ENCODE results near the gene KIAA0753. TPM values are rescaled to one million over a fixed set of nuclear protein-coding genes. Genes with fewer than 3 reads are reported as not detected.

KIAA0753 gene
- total RNA-seq, 6 donors from 2014 or later: 12.4 to 58.7 (median 19.7) TPM

GRCh38 chr17:6626616-6627015, 13.9 kb downstream of the KIAA0753 start:
- TF ChIP-seq POLR2A (IDR thresholded peaks at IDR 0.05): no peak
- TF ChIP-seq POLR2AphosphoS5 (IDR thresholded peaks at IDR 0.05): no peak
- Histone ChIP-seq H3K4me1 (no peaks in the 10 kb centered on the region), H3K27ac (no peak overlapping the region), H3K27me3 (no peaks in the 10 kb centered on the region), H3K9me3 (no peaks in the 10 kb centered on the region), H3K36me3 (peaks cover 0 to 78% (median 31%) of the 10 kb centered on the region in 4 donors), H3K4me3 (no peak overlapping the region)
- DNase-seq (no peak), ATAC-seq (ENCODE audit: low FRiP score in 2 of 2) (no peak)
- 99% methylated on average over 6 of the region's 6 CpGs for WGBS, 2 donors

- WGBS, 2 donors: 94 to 96% methylated on average over 3 of the region's 3 CpGs
- no peak for ATAC-seq (ENCODE audit: low FRiP score in 2 of 2)
- TF ChIP-seq EP300 (IDR thresholded peaks at IDR 0.05) (no peak), POLR2A (IDR thresholded peaks at IDR 0.05) (no peak), POLR2AphosphoS5 (IDR thresholded peaks at IDR 0.05) (no peak)
- TF ChIP-seq, protein P1, sequence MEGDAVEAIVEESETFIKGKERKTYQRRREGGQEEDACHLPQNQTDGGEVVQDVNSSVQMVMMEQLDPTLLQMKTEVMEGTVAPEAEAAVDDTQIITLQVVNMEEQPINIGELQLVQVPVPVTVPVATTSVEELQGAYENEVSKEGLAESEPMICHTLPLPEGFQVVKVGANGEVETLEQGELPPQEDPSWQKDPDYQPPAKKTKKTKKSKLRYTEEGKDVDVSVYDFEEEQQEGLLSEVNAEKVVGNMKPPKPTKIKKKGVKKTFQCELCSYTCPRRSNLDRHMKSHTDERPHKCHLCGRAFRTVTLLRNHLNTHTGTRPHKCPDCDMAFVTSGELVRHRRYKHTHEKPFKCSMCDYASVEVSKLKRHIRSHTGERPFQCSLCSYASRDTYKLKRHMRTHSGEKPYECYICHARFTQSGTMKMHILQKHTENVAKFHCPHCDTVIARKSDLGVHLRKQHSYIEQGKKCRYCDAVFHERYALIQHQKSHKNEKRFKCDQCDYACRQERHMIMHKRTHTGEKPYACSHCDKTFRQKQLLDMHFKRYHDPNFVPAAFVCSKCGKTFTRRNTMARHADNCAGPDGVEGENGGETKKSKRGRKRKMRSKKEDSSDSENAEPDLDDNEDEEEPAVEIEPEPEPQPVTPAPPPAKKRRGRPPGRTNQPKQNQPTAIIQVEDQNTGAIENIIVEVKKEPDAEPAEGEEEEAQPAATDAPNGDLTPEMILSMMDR (IDR thresholded peaks at IDR 0.05): no peak
- Histone ChIP-seq H3K27ac (no peak overlapping the region), H3K9me3 (no peaks in the 10 kb centered on the region), H3K4me3 (no peak overlapping the region), H3K4me1 (no peaks in the 10 kb centered on the region), H3K36me3 (peaks cover 0 to 73% (median 29%) of the 10 kb centered on the region in 4 donors), H3K27me3 (no peaks in the 10 kb centered on the region)
- no peak for DNase-seq
These were observed 16.6 kb downstream of the KIAA0753 start for GRCh38 chr17:6623941-6624340.

- H3K27ac ChIP-seq: no peak overlapping the region
- no peaks in the 10 kb centered on the region for H3K9me3 ChIP-seq
- TF ChIP-seq, protein P1 (IDR thresholded peaks at IDR 0.05): no peak
- TF ChIP-seq EP300 (IDR thresholded peaks at IDR 0.05) (no peak), POLR2A (IDR thresholded peaks at IDR 0.05) (no peak), POLR2AphosphoS5 (IDR thresholded peaks at IDR 0.05) (no peak)
- no peaks in the 10 kb centered on the region for H3K4me1 ChIP-seq
- DNase-seq: no peak
- no peak overlapping the region for H3K4me3 ChIP-seq
- H3K27me3 ChIP-seq: no peaks in the 10 kb centered on the region
- WGBS, 2 donors: 96 to 98% methylated on average over 4 of the region's 4 CpGs
- no peak for ATAC-seq (ENCODE audit: low FRiP score in 2 of 2)
- peaks cover 19 to 62% (median 36%) of the 10 kb centered on the region in 4 donors for H3K36me3 ChIP-seq
These were observed 29.3 kb downstream of the KIAA0753 start for GRCh38 chr17:6611231-6611630.

- no peak for TF ChIP-seq POLR2A (IDR thresholded peaks at IDR 0.05)
- no peak for TF ChIP-seq POLR2AphosphoS5 (IDR thresholded peaks at IDR 0.05)
- no peak for TF ChIP-seq EP300 (IDR thresholded peaks at IDR 0.05)
- TF ChIP-seq, protein P1 (IDR thresholded peaks at IDR 0.05): no peak
- Histone ChIP-seq H3K27ac (no peak overlapping the region), H3K4me1 (no peaks in the 10 kb centered on the region), H3K9me3 (no peaks in the 10 kb centered on the region), H3K27me3 (no peaks in the 10 kb centered on the region), H3K36me3 (peaks cover 19 to 66% (median 43%) of the 10 kb centered on the region in 4 donors), H3K4me3 (no peak overlapping the region)
- 95 to 100% methylated on average over 5 of the region's 5 CpGs for WGBS, 2 donors
- ATAC-seq (ENCODE audit: low FRiP score in 2 of 2): no peak
- DNase-seq: no peak
These were observed 30.5 kb downstream of the KIAA0753 start for GRCh38 chr17:6610011-6610410.

DNA sequence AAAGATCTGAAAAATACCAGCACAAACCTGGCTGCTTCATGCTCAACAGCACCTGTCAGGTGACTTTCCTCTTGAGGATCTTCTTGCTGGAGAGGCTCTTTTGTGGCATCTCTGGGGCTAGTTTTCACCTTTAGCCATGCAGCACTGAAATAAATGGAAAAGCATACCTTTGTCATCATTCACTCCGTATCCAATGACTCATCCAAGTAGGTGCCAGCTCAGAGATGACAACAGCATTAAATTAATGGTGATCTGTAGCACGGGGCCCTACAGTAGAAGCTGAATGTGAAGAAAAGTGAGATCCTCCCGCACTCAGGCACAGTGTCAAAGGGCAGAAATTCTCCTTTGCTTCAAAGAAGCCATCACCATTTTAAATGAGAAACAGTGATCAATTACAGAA, 32.2 kb downstream of the KIAA0753 start:
- TF ChIP-seq POLR2AphosphoS5 (IDR thresholded peaks at IDR 0.05) (no peak), POLR2A (IDR thresholded peaks at IDR 0.05) (no peak), EP300 (IDR thresholded peaks at IDR 0.05) (no peak)
- TF ChIP-seq, protein P1 (IDR thresholded peaks at IDR 0.05): no peak
- 90 to 92% methylated on average over 3 of the region's 3 CpGs for WGBS, 2 donors
- Histone ChIP-seq H3K27me3 (no peaks in the 10 kb centered on the region), H3K4me1 (peaks cover 0 to 3% (median 0%) of the 10 kb centered on the region in 4 donors), H3K36me3 (peaks cover 19 to 70% (median 44%) of the 10 kb centered on the region in 4 donors), H3K4me3 (no peak overlapping the region), H3K27ac (no peak overlapping the region), H3K9me3 (no peaks in the 10 kb centered on the region)
- ATAC-seq (ENCODE audit: low FRiP score in 2 of 2) (no peak), DNase-seq (no peak)
